NCI-H187 treated with DMSO at 0.1 percent for 48 hours (cell line): ENCODE measurements around the gene EMILIN2.

Source experiments
- DNase-seq: peaks from one replicate; lab custom pipeline; 2025; lab: John Stamatoyannopoulos, UW

Gene EMILIN2

GRCh38 chr18:2878656-2879330 lies 32.0 kb downstream of the EMILIN2 start:
- no peak for DNase-seq

- no peak for DNase-seq
Observed at GRCh38 chr18:2879889-2880288, 33.1 kb downstream of the EMILIN2 start.

- no peak for DNase-seq
Observed at GRCh38 chr18:2880473-2880872, 33.7 kb downstream of the EMILIN2 start.

- DNase-seq = no peak
Observed at GRCh38 chr18:2881088-2881839, 34.5 kb downstream of the EMILIN2 start.

- DNase-seq = no peak
Observed at GRCh38 chr18:2881840-2882195, 35.0 kb downstream of the EMILIN2 start.

GRCh38 chr18:2882201-2882600 lies 35.4 kb downstream of the EMILIN2 start:
- DNase-seq = no peak

- DNase-seq = no peak
Observed at GRCh38 chr18:2883076-2883735, 36.4 kb downstream of the EMILIN2 start.

GRCh38 chr18:2884706-2885285 lies 38.0 kb downstream of the EMILIN2 start:
- no peak for DNase-seq

- DNase-seq = no peak
Observed at GRCh38 chr18:2887470-2887869, 40.7 kb downstream of the EMILIN2 start.

GRCh38 chr18:2889761-2890192 lies 43.0 kb downstream of the EMILIN2 start:
- no peak for DNase-seq

GRCh38 chr18:2890606-2891005 lies 43.8 kb downstream of the EMILIN2 start:
- DNase-seq = no peak

GRCh38 chr18:2891526-2892431 lies 45.0 kb downstream of the EMILIN2 start:
- DNase-seq = no peak

GRCh38 chr18:2893056-2893455 lies 46.2 kb downstream of the EMILIN2 start:
- DNase-seq = no peak

- DNase-seq = no peak
Observed at GRCh38 chr18:2893676-2894075, 46.9 kb downstream of the EMILIN2 start.

GRCh38 chr18:2894131-2894840 lies 47.5 kb downstream of the EMILIN2 start:
- DNase-seq = no peak

- DNase-seq = no peak
Observed at GRCh38 chr18:2894841-2895370, 48.1 kb downstream of the EMILIN2 start.

GRCh38 chr18:2895391-2895790 lies 48.6 kb downstream of the EMILIN2 start:
- no peak for DNase-seq

GRCh38 chr18:2896990-2897389 lies 50.2 kb downstream of the EMILIN2 start:
- DNase-seq = no peak

GRCh38 chr18:2897448-2898185 lies 50.8 kb downstream of the EMILIN2 start:
- no peak for DNase-seq

GRCh38 chr18:2898186-2898640 lies 51.4 kb downstream of the EMILIN2 start:
- no peak for DNase-seq
